Measurements from ENCODE around the gene IRS1. TPM values are rescaled to one million over a fixed set of nuclear protein-coding genes. Genes with fewer than 3 reads are reported as not detected.
A peak's percentile ranks its signal among the peaks of the same experiment; 100 is the strongest.

Gene IRS1
- polyA plus RNA-seq, 5 donors, result 30.0 to 40.5 (median 33.3) TPM

DNA sequence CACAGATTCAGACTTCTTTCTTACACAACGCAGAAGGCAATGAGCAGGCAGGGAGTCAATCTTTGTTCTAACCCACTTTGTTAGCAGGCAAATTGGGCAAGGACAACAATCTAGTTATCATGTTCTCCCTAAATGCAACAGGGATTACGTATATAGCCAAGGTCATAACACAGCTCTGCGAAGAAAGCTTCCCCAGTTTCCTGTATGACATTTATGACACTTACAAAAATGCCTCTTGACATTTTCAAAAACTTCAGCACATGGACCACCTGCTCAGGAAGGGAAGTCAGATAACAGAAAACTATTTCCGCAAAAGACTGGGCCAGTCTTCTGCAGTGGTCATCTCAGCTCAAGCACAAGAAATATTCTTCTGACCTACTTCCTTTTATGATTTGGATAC is 106.1 kb downstream of the IRS1 start:
- peak in 1 of 2 donors; percentile 12 for DNase-seq

DNA sequence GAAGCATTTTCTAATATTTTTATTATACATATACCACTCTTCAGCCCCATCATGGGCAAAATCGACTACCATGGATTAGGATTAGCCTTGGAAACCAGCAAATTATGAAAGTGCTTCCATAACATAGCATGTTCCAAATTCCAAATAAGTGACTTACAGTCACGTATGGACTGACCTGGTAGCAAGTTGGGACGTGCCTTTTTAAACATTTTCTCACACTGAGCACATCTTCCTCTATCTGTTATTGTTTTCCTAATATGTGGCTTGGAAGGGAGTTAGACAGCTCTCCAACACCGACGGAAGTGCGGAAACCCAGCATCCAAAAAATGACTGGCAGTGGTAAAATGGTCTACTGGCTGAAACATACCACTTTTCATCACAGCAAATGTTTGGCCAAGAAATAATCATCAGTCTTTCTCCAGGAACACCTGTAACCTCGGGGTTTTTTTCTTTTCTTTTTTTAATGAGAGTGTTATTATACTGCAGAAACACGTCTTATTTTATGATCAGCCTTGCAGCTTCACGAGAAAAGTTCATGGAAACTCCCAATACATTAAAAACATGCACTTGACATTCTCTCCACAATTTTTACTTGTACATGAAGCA is 107.0 kb downstream of the IRS1 start:
- DNase-seq, result no peak

DNA sequence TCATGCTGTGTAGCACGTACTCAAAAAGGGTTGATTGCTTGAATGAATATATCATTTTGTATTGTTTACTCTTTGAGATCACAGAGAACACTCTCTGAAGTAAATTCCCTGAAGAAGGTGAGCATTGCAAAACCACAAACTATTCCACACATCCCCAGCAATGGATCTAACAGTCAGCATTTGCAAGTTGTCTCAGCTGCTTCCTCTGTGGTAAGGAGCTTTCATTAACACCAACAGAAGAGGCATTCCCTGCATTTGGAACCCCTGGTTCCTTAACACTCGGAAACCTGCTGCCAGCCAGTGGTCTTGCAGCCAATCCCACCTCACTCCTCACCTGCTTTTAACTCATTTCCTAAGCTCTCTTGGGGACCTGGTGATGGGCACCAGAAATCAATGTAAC is 108.4 kb downstream of the IRS1 start:
- DNase-seq, result no peak

DNA sequence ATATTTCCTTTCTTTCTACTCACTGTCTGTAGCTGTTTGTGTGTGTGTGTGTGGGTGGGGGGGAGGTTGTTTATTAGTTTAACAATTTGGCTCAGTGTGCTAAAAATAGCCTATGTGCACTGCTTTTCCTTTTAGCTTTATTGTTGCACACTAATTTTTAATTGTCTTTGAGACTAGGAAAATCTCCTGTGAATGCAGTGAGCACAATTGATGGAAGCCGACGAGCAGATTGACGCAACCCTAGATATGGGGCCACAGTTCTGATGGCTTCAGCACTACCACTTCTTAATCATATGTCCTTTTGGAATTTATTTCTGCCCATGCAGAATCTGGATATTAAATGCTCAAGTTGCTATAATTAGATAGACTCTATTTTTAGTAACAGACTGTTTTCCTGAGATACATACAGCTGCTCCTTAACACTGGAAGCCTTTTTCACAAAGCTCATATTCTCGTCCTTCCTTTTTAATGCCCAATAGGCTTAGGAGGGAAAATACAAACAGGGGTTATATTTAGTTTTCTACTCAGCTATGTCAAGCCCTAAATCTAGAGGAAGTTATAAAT is 109.1 kb downstream of the IRS1 start:
- DNase-seq, result peak; percentile 52 to 67

DNA sequence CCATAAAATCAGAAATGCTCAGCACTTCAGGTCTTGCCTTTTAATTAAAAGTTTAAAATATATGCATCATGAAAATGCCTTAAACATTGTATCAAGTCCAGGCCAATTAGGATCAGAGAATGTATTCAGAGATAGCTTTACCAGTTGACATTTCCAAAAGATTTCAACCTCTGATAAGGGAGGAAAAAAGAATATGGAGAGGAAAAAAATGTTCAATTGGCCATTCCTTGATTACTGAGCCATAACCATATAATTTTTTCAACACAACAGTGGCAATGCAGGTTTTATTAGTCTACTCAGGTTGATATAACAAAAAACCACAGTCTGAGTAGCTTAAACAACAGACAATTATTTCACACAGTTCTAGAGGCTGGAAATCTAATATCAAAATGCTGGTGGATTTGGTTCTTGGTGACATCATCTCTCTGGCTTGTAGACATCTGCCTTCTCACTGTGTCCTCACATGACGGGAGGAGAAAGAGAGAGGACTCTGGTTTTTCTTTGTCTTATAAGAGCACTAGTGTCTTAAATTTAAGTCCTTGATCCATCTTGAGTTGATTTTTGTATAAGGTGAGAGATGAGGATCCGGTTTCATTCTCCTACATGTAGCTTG is 111.9 kb downstream of the IRS1 start:
- no peak for DNase-seq

DNA sequence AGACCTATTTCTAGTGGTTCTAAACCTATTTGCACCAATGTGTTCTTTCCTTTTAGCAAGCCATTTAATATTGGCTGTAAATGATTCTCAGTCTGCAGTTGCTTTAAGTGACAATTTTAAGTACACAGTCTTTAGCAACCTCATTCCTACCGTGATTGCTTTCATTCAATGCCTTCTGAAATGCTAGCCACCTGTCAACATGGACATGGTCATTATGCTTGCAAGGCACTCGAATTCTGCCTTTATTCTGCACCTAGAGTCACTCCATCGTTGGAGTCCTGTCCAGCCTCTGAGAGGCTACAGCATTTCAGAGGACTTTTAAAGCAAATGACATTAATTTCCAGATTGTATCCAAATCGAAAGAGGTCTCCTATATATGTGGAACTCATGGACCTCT is 115.1 kb downstream of the IRS1 start:
- DNase-seq, result no peak

DNA sequence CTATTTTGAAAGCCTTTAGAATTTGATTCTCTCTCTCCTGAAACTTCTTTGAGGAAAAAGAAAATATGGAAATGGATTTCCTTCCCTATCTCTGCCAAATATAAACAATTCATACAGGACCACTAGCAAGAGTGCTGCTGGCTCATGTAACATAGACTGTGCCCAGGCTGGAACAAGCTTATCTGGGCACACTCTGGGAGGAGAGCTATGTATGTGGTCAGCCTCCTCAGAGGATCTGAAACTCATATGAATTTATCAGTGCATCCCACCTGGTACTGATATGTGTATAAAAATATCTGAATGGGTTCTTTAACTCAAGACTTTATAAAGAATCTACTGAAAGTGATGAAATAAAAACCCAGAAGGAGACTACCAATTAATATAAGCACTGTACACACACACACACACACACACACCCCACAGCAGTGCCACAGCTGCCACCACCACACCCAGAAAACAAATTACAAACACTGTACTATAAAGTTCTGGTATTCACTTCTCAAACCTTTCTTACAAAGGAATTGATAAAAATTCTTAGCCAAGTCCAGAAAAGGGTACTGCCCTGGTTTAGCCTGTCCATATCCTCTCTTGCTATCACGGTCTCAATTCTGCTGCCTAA is 115.6 kb downstream of the IRS1 start:
- DNase-seq, result no peak

DNA sequence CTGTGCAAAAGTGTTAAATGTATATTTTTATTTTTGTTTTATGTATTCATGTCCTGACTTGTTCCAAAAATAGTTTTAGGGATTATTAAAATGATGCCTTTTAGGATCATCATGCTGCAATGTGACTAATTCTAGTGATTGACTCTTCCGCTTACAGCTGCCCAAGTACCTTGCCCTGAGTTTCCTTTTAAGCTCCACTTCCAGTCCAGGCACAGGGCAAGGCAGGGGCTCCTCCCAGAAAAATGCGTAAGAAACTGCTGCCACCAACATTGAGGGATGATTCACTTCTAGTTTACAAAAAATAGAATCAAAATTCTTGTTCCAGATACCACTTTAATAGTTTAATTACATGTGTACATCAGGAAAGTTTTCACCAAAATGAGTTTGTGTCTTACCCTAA is 116.4 kb downstream of the IRS1 start:
- no peak for DNase-seq

Other genes starting within 250 kb of the IRS1 start
- gene RHBDD1, start 36.2 kb upstream of the IRS1 start, polyA plus RNA-seq (ENCODE audit: insufficient read depth in 1 of 5, insufficient read length in 5 of 5, low replicate concordance in 1 of 5), result 10 to 100 TPM; 17.3 to 26.2 (median 24.2) TPM

Measured in right lung (tissue), 5 donors.